ENCODE results near the gene CHRD.

GRCh38 chr3:184378651-184379357 lies 1.1 kb upstream of the CHRD start:
- TF ChIP-seq CTCF (IDR thresholded peaks at IDR 0.05 in 8 of 11, conservative IDR thresholded peaks at IDR 0.05 in 3 of 11) (no peak), POLR2AphosphoS5 (IDR thresholded peaks at IDR 0.05) (no peak), POLR2A (IDR thresholded peaks at IDR 0.05) (no peak)
